ENCODE results near the gene TNNI2. TPM values are rescaled to one million over a fixed set of nuclear protein-coding genes. Genes with fewer than 3 reads are reported as not detected.

The TNNI2 gene
- total RNA-seq, 1 experiment from 2014 or later, result not detected

DNA sequence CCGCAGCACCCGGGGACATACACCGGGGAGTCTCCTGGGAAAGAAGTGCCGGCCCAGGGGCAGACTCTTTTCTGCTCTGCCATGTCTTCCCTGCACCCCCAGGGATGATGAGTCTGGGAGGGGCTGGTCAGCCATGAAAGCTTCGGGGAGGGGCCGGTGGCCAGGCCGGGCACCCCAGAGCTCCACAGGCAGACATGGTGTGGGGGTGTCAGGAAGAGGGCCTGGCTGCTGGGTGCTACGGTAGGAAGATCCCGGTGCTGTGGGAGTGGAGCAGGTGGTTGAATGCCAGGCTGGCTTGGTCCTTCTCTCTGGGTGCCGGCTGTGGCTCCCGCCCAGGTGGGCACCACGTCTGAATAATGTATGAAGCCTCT is 31.5 kb downstream of the TNNI2 start:
- BruUV-seq (replicated peaks), result no TSS peak
- Histone ChIP-seq H3K36me3 (ENCODE audit: insufficient read depth, low read length, poor library complexity, severe bottlenecking) (no peaks in the 10 kb centered on the region), H3K9me3 (ENCODE audit: low read depth, low read length, poor library complexity, severe bottlenecking) (no peaks in the 10 kb centered on the region), H3K27ac (ENCODE audit: low read depth, low read length, poor library complexity, severe bottlenecking) (no peak overlapping the region), H3K4me1 (ENCODE audit: insufficient read depth, low read length, poor library complexity, severe bottlenecking) (no peaks in the 10 kb centered on the region), H3K27me3 (replicated peaks; ENCODE audit: insufficient read depth, low read depth, low read length, poor library complexity) (peaks cover 74% of the 10 kb centered on the region), H3K4me3 (ENCODE audit: low read depth, low read length, poor library complexity, severe bottlenecking) (no peak overlapping the region)
- ChIA-PET CTCF (no interaction called here), POLR2A (ENCODE audit: low non-redundant PET) (no interaction called here)
- TF ChIP-seq, protein P1, sequence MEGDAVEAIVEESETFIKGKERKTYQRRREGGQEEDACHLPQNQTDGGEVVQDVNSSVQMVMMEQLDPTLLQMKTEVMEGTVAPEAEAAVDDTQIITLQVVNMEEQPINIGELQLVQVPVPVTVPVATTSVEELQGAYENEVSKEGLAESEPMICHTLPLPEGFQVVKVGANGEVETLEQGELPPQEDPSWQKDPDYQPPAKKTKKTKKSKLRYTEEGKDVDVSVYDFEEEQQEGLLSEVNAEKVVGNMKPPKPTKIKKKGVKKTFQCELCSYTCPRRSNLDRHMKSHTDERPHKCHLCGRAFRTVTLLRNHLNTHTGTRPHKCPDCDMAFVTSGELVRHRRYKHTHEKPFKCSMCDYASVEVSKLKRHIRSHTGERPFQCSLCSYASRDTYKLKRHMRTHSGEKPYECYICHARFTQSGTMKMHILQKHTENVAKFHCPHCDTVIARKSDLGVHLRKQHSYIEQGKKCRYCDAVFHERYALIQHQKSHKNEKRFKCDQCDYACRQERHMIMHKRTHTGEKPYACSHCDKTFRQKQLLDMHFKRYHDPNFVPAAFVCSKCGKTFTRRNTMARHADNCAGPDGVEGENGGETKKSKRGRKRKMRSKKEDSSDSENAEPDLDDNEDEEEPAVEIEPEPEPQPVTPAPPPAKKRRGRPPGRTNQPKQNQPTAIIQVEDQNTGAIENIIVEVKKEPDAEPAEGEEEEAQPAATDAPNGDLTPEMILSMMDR (conservative IDR thresholded peaks at IDR 0.05; ENCODE audit: low read depth, low read length), result no peak
- peak; percentile 13 for TF ChIP-seq EZH2 (IDR thresholded peaks at IDR 0.05; ENCODE audit: borderline replicate concordance, low read depth, low read length, poor library complexity, severe bottlenecking)
- intact Hi-C loops (cut with micrococcal nuclease; ENCODE audit: unreplicated experiment), result no loop called here
- no peak for DNase-seq (ENCODE audit: low spot score)

DNA sequence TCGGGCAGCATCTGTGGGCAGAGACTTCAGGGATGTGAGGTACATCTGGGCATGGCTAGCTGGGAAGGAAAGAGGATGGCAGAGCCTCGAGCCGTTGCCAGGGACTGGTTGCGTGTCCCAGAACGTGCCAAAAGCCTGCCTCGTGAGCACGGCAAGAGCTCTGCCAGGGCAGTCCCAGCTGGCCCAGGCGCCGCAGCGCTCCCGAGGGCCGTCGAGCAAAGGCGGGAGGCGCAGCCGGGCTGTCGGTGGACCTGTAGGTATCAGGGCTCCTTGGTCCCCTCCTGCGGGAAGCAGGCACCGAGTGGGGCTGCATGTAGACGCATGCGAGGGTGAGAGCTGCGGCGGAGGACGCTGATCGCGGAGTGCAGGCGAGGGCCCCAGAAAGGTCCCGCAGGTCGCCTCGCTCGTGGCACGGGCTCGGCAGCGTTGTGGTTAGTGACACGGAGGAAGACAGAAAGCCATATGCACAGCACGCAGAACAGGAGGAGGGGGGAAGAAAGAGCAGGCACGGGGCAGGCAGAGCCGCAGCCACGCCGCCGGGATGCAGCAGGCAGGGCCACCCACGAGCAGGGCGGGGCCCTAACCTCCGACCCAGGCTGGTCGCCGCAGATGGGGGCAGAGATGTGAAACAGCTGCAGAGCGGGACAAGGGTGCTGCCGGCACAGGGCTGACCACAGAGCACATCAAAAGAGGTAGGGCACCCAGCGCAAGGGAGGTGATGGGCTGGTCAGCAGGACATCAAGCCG is 32.1 kb downstream of the TNNI2 start:
- Histone ChIP-seq H3K9me3 (ENCODE audit: low read depth, low read length, poor library complexity, severe bottlenecking) (no peaks in the 10 kb centered on the region), H3K27me3 (replicated peaks; ENCODE audit: insufficient read depth, low read depth, low read length, poor library complexity) (peaks cover 70% of the 10 kb centered on the region), H3K4me1 (ENCODE audit: insufficient read depth, low read length, poor library complexity, severe bottlenecking) (no peaks in the 10 kb centered on the region), H3K36me3 (ENCODE audit: insufficient read depth, low read length, poor library complexity, severe bottlenecking) (no peaks in the 10 kb centered on the region), H3K4me3 (ENCODE audit: low read depth, low read length, poor library complexity, severe bottlenecking) (no peak overlapping the region), H3K27ac (ENCODE audit: low read depth, low read length, poor library complexity, severe bottlenecking) (no peak overlapping the region)
- POLR2A ChIA-PET (ENCODE audit: low non-redundant PET), result no interaction called here
- CTCF ChIA-PET, result no interaction called here
- BruUV-seq (replicated peaks), result no TSS peak
- TF ChIP-seq EZH2 (IDR thresholded peaks at IDR 0.05; ENCODE audit: borderline replicate concordance, low read depth, low read length, poor library complexity, severe bottlenecking), result peak; percentile 61
- TF ChIP-seq, protein P1 (conservative IDR thresholded peaks at IDR 0.05; ENCODE audit: low read depth, low read length), result no peak
- intact Hi-C loops (cut with micrococcal nuclease; ENCODE audit: unreplicated experiment), result no loop called here
- DNase-seq (ENCODE audit: low spot score), result no peak

DNA sequence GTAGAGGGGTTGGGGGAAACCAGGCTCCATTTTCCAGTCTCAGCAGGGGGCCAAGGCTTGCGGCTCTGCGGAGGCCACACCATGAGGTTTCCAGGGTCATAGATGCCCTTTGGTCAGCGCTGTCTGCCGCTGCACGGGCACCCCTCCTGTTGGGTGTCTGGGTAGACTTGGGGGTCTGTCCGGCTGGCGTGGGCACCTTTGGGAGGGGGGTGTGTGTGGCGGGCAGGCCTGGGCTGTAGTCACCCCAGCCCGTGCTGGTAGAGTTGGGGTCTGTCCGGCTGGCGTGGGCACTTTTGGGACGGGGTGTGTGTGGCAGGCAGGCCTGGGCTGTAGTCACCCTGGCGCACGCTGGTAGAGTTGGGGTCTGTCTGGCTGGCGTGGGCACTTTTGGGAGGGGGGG is 32.8 kb downstream of the TNNI2 start:
- CTCF ChIA-PET, result no interaction called here
- Histone ChIP-seq H3K9me3 (ENCODE audit: low read depth, low read length, poor library complexity, severe bottlenecking) (no peaks in the 10 kb centered on the region), H3K27me3 (replicated peaks; ENCODE audit: insufficient read depth, low read depth, low read length, poor library complexity) (peaks cover 70% of the 10 kb centered on the region), H3K27ac (ENCODE audit: low read depth, low read length, poor library complexity, severe bottlenecking) (no peak overlapping the region), H3K4me1 (ENCODE audit: insufficient read depth, low read length, poor library complexity, severe bottlenecking) (no peaks in the 10 kb centered on the region), H3K4me3 (ENCODE audit: low read depth, low read length, poor library complexity, severe bottlenecking) (no peak overlapping the region), H3K36me3 (ENCODE audit: insufficient read depth, low read length, poor library complexity, severe bottlenecking) (no peaks in the 10 kb centered on the region)
- no peak for DNase-seq (ENCODE audit: low spot score)
- intact Hi-C loops (cut with micrococcal nuclease; ENCODE audit: unreplicated experiment), result no loop called here
- BruUV-seq (replicated peaks), result no TSS peak
- POLR2A ChIA-PET (ENCODE audit: low non-redundant PET), result no interaction called here
- TF ChIP-seq, protein P1 (conservative IDR thresholded peaks at IDR 0.05; ENCODE audit: low read depth, low read length), result no peak
- no peak for TF ChIP-seq EZH2 (IDR thresholded peaks at IDR 0.05; ENCODE audit: borderline replicate concordance, low read depth, low read length, poor library complexity, severe bottlenecking)

All from A673 (cell line).